ENCODE results near the gene JAM2.
A peak's percentile ranks its signal among the peaks of the same experiment; 100 is the strongest.

JAM2 gene

DNA sequence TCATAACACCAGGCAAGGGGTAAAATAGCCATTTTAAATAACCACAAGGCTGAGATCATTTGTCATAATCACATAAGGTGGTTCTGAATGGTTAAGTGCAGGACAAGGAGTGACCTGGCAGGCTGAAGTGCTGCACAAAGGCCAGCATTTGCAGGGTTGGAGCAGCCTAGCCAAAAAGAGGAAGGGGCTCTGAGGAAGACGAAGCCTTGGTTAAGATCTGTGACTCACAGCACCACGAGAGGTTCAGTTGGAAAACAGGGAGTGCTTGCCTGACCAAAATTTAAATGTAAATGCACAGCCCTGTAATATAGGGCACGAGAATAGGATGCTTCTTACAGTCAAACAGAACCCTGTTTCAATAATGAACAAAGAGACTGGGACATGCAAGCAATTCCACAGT lies 83.6 kb downstream of the JAM2 start:
- no peak for DNase-seq

DNA sequence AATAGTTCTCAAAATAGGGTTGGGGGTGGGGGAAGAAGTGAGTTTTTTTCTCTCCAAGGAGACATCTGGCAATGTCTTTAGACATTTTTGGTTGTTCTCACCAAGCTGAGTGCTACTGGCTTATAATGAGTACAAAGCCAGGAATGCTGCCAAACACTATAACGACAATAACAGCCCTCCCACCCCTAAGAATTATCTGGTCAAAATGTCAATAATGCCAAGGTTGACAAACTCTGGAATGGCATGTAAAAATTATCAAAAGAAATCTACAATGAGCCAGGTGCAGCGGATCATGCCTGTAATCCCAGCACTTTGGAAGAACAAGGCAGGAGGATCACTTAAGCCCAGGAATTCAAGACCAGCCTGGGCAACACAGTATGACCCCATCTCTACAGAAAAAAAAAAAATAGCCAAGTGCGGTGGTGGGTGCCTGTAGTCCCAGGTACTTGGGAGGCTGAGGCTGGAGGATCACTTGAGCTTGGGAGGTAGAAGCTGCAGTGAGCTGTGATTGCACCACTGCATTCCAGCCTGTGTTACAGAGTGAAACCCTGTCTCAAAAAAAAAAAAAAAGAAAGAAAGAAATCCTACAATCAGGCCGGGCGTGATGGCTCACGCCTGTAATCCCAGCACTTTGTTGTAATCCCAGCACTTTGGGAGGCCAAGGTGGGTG lies 93.2 kb downstream of the JAM2 start:
- no peak for DNase-seq

DNA sequence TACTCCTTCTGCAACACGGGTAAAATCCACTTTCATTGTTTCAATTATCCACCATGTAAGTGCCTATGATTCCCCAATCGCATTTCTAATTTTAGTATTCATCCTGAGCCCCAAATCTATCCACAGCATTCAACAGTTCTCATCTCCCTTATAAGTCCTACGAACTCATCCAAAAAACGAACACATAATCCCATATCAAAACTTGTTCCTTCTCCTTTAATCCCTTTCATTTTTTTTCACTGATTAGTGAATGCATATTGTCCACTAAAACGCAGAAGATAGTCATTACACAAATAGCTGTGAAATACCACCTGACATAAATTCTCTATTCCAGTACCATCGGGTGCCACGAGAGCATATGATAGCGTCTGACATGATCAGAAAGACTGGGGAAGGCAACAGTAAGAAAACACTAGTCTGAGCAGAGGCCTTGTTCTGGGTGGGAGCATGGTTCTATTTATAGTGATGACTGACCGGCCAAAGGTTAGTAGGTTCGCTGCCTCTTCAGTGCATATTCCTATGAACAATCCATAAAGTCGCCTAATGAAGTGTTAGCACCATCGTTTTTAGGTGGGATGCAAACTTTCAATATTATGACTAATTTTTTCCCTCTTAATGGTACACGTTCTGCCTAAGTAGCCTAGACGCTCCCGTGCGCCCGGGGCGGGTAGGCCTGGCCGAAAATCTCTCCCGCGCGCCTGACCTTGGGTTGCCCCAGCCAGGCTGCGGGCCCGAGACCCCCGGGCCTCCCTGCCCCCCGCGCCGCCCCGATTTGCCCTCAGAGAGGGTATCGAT lies 95.0 kb downstream of the JAM2 start:
- DNase-seq: peak; percentile 36

DNA sequence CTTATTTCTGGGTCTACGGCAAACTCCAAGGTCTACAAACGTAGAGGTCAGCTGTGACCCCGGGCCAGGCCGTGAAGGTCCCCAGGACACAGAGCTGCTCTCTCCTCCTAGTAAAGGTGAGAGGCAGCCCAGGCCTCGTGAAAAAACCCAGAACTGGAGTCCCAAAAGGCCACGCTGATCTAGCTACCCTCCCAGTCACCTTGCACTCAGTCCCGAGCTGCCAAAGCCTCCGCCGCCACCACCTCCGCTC lies 95.5 kb downstream of the JAM2 start:
- DNase-seq: no peak

DNA sequence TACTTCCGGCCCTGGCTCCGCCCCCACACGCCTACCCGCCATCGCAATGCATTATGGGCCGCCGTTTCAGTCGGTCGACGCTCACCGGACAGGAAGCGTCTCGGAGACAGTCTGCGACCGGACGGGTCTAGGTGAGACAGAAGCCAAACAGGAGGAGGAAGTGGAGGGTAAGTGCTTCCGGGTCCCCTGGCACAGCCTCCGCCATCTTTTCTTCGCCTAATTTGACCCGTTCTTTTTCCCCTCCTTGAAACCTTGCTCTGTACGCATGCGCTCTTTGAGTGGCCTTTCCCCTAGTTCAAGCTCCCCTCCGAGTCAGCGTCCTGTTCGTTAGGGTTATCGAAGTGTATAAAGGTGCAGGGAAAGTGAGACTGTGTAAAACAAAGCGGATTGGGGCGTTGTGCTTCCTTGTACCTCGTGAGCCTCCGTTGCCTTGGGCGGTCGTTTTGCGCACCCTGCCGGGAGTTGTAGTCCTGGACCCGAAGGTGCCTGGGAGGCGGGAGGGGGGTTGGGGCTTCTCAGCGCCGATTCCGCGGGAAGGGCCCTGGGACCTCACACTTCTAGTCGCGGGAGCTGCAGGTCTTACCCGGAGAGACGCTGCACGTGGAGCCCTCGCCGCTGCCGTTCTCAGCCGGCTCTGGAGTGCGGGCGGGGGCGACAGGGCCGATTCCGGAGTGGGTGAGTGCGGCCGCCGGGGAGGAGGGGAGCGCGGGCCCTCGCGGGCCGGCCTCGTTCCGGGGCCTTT lies 96.0 kb downstream of the JAM2 start, which contains the start of the genes ATP5PF and GABPA:
Gene ATP5PF (minus strand): TSS at position 1 of the 742 bp plus-strand sequence. CDS start 5,110 bp downstream, outside the sequence.
Gene GABPA (plus strand): TSS at position 69 of the 742 bp plus-strand sequence. CDS start 6,627 bp downstream, outside the sequence.
- DNase-seq: peak; percentile 98

DNA sequence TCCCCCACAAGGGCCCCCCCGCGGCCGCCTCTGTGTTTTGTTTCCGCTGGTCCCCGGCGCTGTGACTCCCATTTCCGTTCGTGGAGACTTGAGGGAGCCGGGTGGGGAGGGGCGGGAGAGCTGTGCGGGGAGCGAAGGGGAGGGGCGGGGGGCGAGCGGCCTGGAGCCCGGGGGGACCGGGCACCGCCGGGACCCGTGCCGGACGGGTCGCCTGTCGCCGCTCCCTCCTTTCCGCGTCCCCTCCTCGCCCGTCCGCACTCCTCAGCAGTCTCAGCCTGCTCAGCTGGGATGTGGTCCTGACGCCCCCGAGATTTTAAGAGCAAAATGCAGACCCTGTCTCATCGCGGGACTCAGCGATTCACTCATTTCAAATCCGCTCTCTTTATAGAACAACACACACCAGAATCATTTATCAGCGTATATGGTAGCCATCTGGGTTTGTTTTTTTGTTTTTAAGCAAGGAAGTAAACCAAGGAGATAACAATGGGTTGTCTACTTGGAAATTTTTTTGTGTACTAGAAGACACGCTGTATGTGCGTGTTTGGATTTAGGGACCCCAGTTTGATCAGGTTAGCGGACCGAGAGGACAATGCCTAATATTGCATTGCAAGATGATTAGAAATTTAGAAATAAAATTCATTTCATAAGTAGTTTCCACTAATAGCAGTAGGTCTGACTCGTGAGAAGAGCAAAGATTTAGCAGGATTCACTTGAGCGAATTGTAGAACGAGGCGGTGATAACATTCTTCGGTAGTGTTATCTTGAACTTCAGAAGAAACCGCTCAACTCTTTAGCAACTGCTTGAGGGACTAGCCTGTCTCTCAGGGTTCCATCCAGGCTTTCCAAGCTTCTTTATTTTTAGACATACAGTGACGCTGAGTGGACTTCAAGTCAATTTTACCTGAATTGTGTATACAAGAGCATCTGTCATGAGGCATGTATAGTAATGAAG lies 96.9 kb downstream of the JAM2 start:
- peak; percentile 78 for DNase-seq

DNA sequence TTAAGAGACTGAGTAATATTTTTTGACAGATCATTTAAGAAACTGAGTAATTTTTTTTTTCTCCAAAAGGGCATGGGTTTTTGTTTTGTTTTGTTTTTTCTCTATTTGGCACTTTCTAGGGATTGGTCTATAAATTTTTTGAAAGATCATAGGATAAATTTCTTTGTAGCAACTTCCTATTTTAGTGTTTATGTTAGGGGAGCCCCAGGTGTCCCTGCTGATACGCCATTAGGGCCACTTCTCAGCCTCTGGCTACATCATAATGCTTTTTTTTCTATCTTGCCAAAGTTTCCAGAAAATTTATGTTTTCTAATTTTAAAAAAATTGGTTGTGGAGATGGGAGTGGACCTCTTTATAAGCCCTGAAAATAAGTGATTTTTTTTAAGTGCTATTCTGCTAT lies 98.4 kb downstream of the JAM2 start:
- no peak for DNase-seq

DNA sequence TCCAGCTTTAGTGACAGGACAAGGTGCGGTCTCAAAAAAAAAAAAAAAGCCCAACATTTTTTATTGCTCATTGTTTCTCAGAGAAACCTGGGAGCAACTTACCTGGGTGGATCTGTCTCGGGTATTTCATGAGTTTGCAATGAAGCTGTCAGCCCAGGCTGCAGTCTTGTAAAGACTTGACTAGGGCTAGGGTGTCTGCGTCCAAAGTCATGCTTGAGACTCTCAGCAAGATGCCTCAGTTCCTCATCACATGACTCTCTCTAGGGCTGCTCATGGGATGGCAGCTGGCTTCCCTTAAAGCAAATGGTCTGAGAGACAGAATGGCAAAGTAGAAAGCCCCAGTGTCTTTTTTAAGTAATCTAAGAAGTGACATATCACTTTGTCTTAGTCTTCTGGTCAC lies 103.8 kb downstream of the JAM2 start:
- DNase-seq: no peak

DNA sequence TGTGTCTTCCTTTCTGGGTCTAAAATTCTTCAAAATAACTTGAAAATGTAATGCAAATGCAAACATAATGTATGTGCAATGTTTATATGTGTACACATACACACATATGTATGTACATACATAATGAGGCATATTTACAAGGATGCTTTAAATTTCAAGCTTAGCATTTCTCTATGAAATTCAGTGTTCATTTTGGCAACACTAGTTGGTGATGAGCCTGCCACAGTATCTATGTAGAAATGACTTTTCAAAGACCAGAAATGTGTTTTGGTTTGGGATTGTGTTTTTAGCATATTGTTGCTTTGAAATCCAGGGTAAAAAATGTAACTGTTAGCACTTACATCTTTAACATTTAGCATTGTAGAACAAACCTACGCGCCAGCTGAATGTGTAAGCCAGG lies 105.8 kb downstream of the JAM2 start:
- DNase-seq: no peak

DNA sequence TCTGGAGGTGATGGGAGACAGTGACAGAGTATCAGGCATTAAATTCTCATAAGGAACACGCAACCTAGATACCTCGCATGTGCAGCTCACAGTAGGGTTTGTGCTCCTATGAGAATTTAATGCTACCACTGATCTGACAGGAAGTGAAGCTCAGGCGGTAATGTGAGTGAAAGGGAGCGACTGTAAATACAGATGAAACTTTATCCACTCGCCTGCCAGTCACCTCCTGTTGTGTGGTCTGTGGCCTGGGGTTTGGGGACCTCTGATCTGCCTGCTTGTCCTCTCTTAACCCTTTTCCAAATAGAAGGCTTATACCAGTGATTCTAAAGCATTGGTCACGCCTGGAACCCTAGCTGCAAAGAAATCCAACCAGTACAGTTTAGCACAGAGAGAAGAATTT lies 111.0 kb downstream of the JAM2 start:
- DNase-seq: no peak

DNA sequence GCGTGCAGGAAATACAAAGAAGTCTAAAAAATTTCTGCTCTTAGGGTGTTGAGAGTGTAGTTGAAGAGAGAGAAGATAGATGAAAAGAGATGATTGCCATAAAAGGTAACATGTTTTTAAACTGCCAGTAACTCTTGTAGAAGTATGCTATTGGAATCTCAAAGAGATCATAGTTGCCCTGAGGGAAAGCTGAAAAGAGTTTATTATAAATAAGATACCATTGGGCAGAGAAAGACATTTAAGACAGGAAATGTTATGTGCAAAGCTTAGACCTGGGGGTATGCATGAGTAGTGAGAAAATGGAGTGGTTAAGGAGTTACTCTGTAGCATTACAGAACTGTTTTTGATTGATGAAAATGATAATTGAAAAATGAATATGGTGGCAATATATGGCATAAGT lies 113.4 kb downstream of the JAM2 start:
- DNase-seq: no peak

DNA sequence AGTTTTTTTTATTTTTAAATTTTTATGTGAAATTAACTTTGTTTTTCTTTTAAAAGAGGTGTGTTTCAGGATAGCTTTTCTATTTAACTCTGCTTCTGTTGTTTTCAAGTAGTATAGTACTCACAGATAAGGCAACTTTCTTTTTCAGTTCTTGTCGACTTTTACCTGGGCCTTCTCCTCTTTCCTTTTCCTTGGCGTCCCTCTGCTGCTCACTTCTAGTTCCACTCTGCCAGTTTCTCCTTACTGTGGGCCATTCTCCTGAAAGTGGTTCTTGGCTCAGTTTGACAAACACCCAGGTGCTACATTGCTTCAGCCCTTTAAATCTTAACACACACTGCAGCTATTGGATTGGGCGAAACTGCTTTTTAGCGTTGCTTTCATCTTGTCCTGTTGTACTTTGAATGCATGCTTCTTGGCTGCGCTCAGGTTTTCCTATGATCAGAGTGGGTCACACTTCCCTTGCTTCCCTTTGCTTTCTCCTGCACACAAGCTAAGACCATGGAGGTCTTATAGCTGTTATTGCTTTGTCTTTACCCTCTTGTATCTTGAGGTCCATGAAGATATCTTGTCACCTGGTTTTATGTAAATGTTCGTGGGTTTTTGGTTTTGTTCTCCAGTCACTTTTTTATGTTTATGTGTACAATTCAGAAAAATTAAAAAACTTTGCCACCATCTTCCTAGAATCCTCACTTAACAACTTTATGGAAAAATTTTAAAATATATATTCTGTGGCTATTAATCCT lies 117.3 kb downstream of the JAM2 start:
- no peak for DNase-seq

DNA sequence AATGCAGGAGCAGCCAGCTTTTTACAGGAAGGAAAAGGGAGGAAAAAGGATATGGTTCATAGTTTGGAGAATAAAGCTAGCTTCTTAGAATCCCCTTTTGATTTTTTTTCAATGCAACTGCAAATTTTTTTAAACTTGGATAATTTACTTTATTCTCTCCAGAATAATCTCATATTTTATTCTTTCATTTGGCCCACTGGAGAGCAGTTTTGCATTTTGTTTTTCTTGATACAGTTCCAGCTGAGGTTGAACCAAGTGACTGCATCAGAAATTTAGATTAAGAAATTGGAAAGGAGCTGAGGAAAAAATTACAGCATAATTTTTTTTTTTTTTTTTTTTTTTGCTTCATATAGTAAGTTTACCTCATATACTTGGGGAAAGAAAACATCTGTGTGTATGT lies 118.5 kb downstream of the JAM2 start:
- DNase-seq: no peak

DNA sequence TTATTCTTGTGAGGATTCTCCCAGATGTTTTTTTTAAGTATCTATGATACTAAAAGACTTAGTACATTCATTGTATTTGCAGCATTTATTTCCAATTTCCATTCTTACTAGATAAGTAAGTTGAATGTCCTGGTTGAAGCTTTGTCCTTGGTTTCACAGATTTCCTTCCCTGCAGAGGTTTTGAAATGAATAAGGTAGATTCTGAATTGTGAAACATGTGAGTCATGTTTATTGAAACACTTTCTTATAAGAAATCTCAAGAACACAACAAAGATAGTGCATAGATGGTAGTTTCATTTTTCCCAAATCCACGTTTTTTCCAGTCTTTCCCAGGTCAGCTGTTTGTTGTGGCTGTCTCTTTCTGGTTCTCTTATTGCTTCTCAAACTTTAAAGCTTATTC lies 120.5 kb downstream of the JAM2 start:
- DNase-seq: no peak

DNA sequence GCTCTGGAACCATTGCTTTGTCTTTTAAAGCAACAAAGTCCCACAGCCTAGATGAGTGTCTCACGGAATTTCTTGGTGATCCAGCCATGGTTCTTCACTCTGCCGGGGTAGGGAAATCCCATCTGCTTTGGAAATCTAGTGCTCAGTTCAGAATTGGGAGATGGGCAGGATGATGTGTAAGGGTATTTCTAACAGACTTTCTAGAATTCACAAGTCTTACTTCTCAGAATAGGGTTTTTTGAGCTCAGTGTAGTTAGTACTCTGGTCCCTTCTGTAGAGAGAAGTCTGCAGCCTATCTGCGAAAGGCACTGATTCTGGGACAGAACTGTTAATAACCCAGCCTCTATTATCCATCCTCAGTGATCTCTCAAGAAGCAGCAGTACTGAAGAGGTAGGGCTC lies 121.0 kb downstream of the JAM2 start:
- DNase-seq: no peak

DNA sequence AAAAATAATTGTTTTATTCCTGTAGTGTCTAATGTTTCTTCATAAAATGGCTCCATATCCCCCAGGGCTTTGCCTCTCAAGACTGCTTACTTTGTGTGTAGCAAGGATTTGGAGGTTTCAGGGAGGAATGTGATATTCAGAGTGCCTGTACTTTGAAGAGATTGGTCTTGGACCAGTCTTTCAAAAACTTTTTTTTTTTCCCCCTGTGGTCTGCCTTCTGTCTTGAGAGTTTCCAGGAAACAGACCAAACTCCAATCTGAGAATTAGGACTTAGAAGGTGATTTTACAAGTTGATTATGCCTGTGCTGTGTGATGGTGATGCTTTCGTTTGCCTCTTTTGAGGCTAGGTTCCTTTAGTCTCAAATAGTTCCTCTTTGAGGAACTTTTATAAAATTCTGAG lies 121.6 kb downstream of the JAM2 start:
- DNase-seq: no peak

DNA sequence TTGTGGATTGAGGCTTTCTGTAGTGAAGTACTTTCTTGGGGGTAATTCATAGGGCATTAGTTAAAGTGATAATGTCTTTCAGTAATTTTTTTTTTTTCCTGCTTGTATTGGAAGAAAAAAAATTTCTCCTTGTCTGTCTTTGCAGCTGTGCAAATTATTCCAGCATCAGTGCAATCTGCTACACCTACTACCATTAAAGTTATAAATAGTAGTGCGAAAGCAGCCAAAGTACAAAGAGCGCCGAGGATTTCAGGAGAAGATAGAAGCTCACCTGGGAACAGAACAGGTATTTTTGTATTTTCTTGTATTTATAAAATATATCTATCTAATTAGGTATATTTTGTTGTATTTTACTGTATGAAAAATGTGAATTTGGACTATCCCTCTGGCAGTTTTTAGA lies 125.0 kb downstream of the JAM2 start:
- no peak for DNase-seq

Data from stimulated activated CD4-positive, alpha-beta T cell treated with anti-CD3 and anti-CD28 coated beads, Interleukin-1b, Interleukin-23, amount 100 ng/mL, for 48 hours (primary cell).